ENCODE data around the gene SLC26A11. TPM values are rescaled to one million over a fixed set of nuclear protein-coding genes. Genes with fewer than 3 reads are reported as not detected.

Gene SLC26A11
- total RNA-seq, 1 donor from 2014 or later = 16.1 TPM

DNA sequence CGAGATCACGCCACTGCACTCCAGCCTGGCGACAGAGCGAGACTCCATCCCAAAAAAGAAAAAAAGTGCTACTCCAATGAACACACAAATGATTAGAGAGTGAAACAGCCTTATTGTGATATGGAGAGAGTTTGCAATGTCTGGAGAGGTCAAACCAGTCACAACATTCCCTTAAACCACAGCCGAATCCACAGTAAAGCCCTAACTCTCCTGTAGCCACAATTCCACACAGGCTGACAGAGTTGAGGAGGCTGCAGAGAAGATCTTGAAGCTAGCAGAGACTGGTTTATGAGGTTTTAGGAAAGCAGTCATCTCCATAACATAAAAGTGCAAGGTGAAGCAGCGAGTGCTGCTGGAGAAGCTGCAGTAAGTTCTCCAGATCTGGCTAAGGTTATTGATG, 47.2 kb downstream of the SLC26A11 start:
- peaks cover 22% of the 10 kb centered on the region for H3K4me1 Mint-ChIP-seq (ENCODE audit: low read depth, unreplicated experiment)
- no peak overlapping the region for H3K27ac ChIP-seq (ENCODE audit: low read depth, low read length)
- peaks cover 29% of the 10 kb centered on the region for H4K20me1 ChIP-seq (ENCODE audit: insufficient read depth, low read length)
- H3K4me3 Mint-ChIP-seq (ENCODE audit: unreplicated experiment) = peak overlapping the region; percentile 34
- no peaks in the 10 kb centered on the region for H3K36me3 ChIP-seq (ENCODE audit: insufficient read depth, low read length)
- peaks cover 6% of the 10 kb centered on the region for H3K79me2 ChIP-seq (ENCODE audit: insufficient read depth, low read length)
- H3K9ac ChIP-seq (ENCODE audit: low read length) = no peak overlapping the region
- peaks cover 3% of the 10 kb centered on the region for H3K9me3 Mint-ChIP-seq (ENCODE audit: unreplicated experiment)
- H3K27ac Mint-ChIP-seq (ENCODE audit: unreplicated experiment) = no peak overlapping the region
- no peaks in the 10 kb centered on the region for H3K9me3 ChIP-seq (ENCODE audit: insufficient read depth, low read depth, low read length)
- H3K4me3 ChIP-seq (ENCODE audit: insufficient read depth, low read depth, low read length) = no peak overlapping the region
- DNase-seq (ENCODE audit: low read depth) (peak; percentile 54), FAIRE-seq (no peak)
- H3K36me3 Mint-ChIP-seq (ENCODE audit: low read depth, unreplicated experiment) = peaks cover 23% of the 10 kb centered on the region
- TF ChIP-seq, protein P1, sequence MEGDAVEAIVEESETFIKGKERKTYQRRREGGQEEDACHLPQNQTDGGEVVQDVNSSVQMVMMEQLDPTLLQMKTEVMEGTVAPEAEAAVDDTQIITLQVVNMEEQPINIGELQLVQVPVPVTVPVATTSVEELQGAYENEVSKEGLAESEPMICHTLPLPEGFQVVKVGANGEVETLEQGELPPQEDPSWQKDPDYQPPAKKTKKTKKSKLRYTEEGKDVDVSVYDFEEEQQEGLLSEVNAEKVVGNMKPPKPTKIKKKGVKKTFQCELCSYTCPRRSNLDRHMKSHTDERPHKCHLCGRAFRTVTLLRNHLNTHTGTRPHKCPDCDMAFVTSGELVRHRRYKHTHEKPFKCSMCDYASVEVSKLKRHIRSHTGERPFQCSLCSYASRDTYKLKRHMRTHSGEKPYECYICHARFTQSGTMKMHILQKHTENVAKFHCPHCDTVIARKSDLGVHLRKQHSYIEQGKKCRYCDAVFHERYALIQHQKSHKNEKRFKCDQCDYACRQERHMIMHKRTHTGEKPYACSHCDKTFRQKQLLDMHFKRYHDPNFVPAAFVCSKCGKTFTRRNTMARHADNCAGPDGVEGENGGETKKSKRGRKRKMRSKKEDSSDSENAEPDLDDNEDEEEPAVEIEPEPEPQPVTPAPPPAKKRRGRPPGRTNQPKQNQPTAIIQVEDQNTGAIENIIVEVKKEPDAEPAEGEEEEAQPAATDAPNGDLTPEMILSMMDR (IDR thresholded peaks at IDR 0.05; ENCODE audit: insufficient read depth, low read depth, low read length) = no peak
- TF ChIP-seq EZH2 (IDR thresholded peaks at IDR 0.05; ENCODE audit: insufficient read depth, low read length) = no peak
- no peaks in the 10 kb centered on the region for H3K27me3 Mint-ChIP-seq (ENCODE audit: low read depth, unreplicated experiment)
- H2AFZ ChIP-seq (ENCODE audit: low read depth, low read length) = no peak overlapping the region
- H3K27me3 ChIP-seq (ENCODE audit: insufficient read depth, low read length) = no peaks in the 10 kb centered on the region
- H3K4me2 ChIP-seq (ENCODE audit: low read length) = no peak overlapping the region
- peaks cover 2% of the 10 kb centered on the region for H3K4me1 ChIP-seq (ENCODE audit: insufficient read depth, low read length)

DNA sequence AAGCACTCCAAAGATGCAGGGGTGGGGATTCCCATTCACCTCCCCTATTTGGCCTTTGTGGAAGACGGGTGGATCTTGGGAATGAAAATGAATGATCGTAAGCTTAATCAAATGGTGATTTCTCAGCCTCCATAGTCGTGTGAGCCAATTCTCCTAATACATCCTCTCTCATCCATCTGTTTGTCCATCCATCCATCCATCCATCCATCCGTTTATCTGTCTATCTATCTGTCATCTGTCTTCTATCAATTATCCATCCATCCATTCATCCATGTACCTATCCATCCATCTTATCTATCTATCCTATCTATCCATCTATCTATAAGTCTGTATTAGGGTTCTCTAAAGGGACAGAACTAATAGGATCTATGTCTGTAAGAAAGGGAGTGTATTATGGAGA, 48.2 kb downstream of the SLC26A11 start:
- no peak overlapping the region for H3K4me2 ChIP-seq (ENCODE audit: low read length)
- H3K4me1 Mint-ChIP-seq (ENCODE audit: low read depth, unreplicated experiment) = peaks cover 19% of the 10 kb centered on the region
- H3K9me3 Mint-ChIP-seq (ENCODE audit: unreplicated experiment) = peaks cover 3% of the 10 kb centered on the region
- peaks cover 27% of the 10 kb centered on the region for H4K20me1 ChIP-seq (ENCODE audit: insufficient read depth, low read length)
- no peak for FAIRE-seq
- H3K36me3 ChIP-seq (ENCODE audit: insufficient read depth, low read length) = no peaks in the 10 kb centered on the region
- no peak overlapping the region for H3K9ac ChIP-seq (ENCODE audit: low read length)
- TF ChIP-seq EZH2 (IDR thresholded peaks at IDR 0.05; ENCODE audit: insufficient read depth, low read length) = no peak
- TF ChIP-seq, protein P1 (IDR thresholded peaks at IDR 0.05; ENCODE audit: insufficient read depth, low read depth, low read length) = no peak
- H2AFZ ChIP-seq (ENCODE audit: low read depth, low read length) = no peak overlapping the region
- no peak overlapping the region for H3K27ac ChIP-seq (ENCODE audit: low read depth, low read length)
- no peak overlapping the region for H3K27ac Mint-ChIP-seq (ENCODE audit: unreplicated experiment)
- H3K27me3 Mint-ChIP-seq (ENCODE audit: low read depth, unreplicated experiment) = no peaks in the 10 kb centered on the region
- peaks cover 25% of the 10 kb centered on the region for H3K36me3 Mint-ChIP-seq (ENCODE audit: low read depth, unreplicated experiment)
- no peak overlapping the region for H3K4me3 Mint-ChIP-seq (ENCODE audit: unreplicated experiment)
- H3K79me2 ChIP-seq (ENCODE audit: insufficient read depth, low read length) = no peaks in the 10 kb centered on the region
- H3K4me3 ChIP-seq (ENCODE audit: insufficient read depth, low read depth, low read length) = no peak overlapping the region
- no peaks in the 10 kb centered on the region for H3K9me3 ChIP-seq (ENCODE audit: insufficient read depth, low read depth, low read length)
- peaks cover 2% of the 10 kb centered on the region for H3K4me1 ChIP-seq (ENCODE audit: insufficient read depth, low read length)
- H3K27me3 ChIP-seq (ENCODE audit: insufficient read depth, low read length) = no peaks in the 10 kb centered on the region
- DNase-seq (ENCODE audit: low read depth) = no peak

DNA sequence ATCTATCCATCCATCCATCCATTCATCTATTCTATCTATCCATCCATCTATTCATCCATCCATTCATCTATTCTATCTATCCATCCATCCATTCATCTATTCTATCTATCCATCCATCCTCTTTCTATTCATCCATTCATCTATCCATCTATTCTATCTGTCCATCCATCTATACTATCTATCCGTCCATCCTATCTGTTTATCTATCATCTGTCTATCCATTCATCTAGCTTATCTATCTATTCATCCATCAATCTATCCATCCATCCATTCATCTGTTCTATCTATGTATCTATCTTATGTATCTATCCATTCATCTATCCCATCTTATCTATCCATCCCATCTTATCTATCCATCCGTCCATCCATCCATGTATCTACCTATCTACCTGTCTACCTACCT, 49.2 kb downstream of the SLC26A11 start:
- Histone ChIP-seq H3K4me2 (ENCODE audit: low read length) (no peak overlapping the region), H3K4me1 (ENCODE audit: insufficient read depth, low read length) (peaks cover 2% of the 10 kb centered on the region), H3K79me2 (ENCODE audit: insufficient read depth, low read length) (no peaks in the 10 kb centered on the region), H4K20me1 (ENCODE audit: insufficient read depth, low read length) (peaks cover 27% of the 10 kb centered on the region), H3K9ac (ENCODE audit: low read length) (no peak overlapping the region), H3K9me3 (ENCODE audit: insufficient read depth, low read depth, low read length) (no peaks in the 10 kb centered on the region), H3K36me3 (ENCODE audit: insufficient read depth, low read length) (no peaks in the 10 kb centered on the region), H3K4me3 (ENCODE audit: insufficient read depth, low read depth, low read length) (no peak overlapping the region), H2AFZ (ENCODE audit: low read depth, low read length) (no peak overlapping the region), H3K27me3 (ENCODE audit: insufficient read depth, low read length) (no peaks in the 10 kb centered on the region), H3K27ac (ENCODE audit: low read depth, low read length) (no peak overlapping the region)
- Mint-ChIP-seq H3K36me3 (ENCODE audit: low read depth, unreplicated experiment) (peaks cover 30% of the 10 kb centered on the region), H3K4me1 (ENCODE audit: low read depth, unreplicated experiment) (peaks cover 13% of the 10 kb centered on the region), H3K27ac (ENCODE audit: unreplicated experiment) (no peak overlapping the region), H3K9me3 (ENCODE audit: unreplicated experiment) (peaks cover 3% of the 10 kb centered on the region), H3K4me3 (ENCODE audit: unreplicated experiment) (no peak overlapping the region), H3K27me3 (ENCODE audit: low read depth, unreplicated experiment) (no peaks in the 10 kb centered on the region)
- DNase-seq (ENCODE audit: low read depth) (no peak), FAIRE-seq (no peak)
- TF ChIP-seq EZH2 (IDR thresholded peaks at IDR 0.05; ENCODE audit: insufficient read depth, low read length) = no peak
